Kidney epithelial cell (primary cell): ENCODE data around the gene PSMB5. TPM values are rescaled to one million over a fixed set of nuclear protein-coding genes. Genes with fewer than 3 reads are reported as not detected.
A peak's percentile ranks its signal among the peaks of the same experiment; 100 is the strongest.

ENCODE experiments used
- DNase-seq: peaks from one replicate; pipeline ENCODE4 v3.0.0-alpha.2; 2010; ENCODE audit warnings: low read depth
- H3K27me3 ChIP-seq: 2 replicates; pipeline ENCODE4 v1.6.0; 2011; ENCODE audit warnings: low read length; ENCODE audit not compliant: control insufficient read depth, insufficient read depth
- H3K36me3 ChIP-seq: 2 replicates; pipeline ENCODE4 v1.5.1; 2011; ENCODE audit warnings: low read length; ENCODE audit not compliant: control insufficient read depth, insufficient read depth
- H3K4me3 ChIP-seq: 2 replicates; pipeline ENCODE4 v1.5.1; 2011; ENCODE audit warnings: low read depth, mild to moderate bottlenecking, control low read depth, low read length
- CTCF ChIP-seq: IDR thresholded peaks from 2 replicates; pipeline ENCODE4 v1.5.1; 2011; ENCODE audit warnings: mild to moderate bottlenecking, moderate library complexity, low read length, control low read depth, inconsistent platforms; ENCODE audit not compliant: insufficient read depth, poor library complexity, severe bottlenecking
- total RNA-seq: library from RNA; depleted of rRNA; stranded (reverse); fragments of >200 nt; gene quantifications from 2 replicates; pipeline ENCODE4 v1.2.3, GENCODE V29; 2015

PSMB5 gene
- total RNA-seq: 199 and 244 TPM in 2 replicates

DNA sequence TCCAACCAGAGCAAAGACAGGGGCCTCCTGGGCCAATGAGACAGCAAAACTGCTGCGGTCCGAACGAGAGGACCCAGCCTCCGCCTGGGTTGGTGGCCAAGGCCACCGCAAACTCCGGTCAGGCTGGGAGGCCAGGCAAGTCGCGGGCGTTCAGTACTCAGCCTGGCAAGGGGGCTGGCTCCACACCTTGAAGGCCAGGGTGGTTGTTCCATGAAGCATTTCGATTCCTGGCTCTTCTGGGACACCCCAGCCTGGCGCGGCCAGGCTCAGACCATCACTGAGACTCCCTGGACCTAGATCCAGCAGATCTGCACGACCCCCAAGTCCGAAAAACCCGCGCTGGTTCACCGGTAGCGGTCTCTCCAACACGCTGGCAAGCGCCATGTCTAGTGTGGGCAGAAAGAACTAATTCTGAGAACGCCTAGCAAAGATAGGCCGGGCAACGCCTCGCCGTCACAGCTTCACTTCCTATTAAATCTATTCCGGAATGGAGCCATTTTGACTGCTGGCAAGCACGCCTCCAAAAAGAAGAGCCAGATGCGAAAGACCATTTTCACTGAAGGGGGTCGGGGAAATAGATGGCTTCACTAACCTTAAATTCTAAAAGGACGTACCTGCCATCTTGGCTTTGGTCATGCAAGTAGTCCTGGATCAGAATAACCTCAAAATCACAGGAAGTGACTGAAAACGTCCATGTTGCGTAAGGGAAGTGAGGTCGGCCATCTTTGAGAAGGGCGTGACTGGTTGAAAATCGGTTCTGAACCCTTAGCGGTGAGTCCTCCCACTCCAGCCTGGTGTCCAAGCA, at the start of gene PSMB5:
Gene PSMB5 (minus strand): TSS at position 403 of the 805 bp plus-strand sequence. CDS start 19 bp downstream, at position 384.
- peak; percentile 92 for DNase-seq
- no peak for TF ChIP-seq CTCF
- Histone ChIP-seq H3K4me3 (peak within 1 kb of the TSS; percentile 81), H3K27me3 (no peaks in the 10 kb centered on the region), H3K36me3 (peaks cover 3% of the 10 kb centered on the region)

DNA sequence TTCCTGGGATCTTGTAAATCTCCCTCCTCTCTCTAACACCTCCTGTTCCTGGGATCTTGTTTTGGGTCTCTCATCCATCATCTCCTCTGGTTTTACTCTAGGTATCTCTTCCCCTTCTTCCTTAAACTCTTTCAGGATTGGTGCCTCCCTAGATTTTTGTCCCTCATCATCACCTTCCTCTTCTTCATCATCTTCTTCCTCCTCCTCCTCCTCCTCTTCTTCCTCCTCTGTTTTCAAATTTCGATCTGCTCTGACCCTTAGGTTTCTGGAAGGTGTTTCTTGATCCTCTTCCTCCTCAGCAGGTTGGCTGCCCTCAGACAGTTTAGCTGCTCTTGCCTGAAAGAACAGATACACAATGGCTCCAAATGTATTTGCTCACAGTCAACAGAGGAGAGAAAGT, 45.8 kb upstream of the PSMB5 start:
- Histone ChIP-seq H3K36me3 (peaks cover 8% of the 10 kb centered on the region), H3K27me3 (no peaks in the 10 kb centered on the region), H3K4me3 (no peak overlapping the region)
- TF ChIP-seq CTCF: no peak
- DNase-seq: no peak

DNA sequence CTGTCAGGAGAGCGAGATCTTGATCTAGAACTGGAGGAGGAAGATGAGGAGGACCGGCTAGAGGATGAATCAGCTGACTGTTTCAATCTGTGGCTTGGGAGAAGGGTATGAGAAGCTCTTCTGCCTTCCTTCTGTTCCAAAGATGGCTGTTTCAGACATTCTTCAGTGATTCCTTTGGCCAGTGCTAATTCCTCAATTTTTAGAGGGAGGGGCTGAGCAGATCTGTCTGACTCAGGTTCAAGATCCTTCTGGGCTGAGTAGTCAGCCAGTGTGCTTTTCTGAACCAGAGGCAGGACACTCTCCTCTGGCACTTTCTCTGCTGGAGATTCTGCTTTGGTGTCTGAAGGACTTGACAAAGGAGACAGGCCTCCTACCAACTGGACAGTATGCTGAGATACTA, 45.0 kb upstream of the PSMB5 start:
- DNase-seq: no peak
- Histone ChIP-seq H3K36me3 (peaks cover 9% of the 10 kb centered on the region), H3K27me3 (no peaks in the 10 kb centered on the region), H3K4me3 (no peak overlapping the region)
- no peak for TF ChIP-seq CTCF

DNA sequence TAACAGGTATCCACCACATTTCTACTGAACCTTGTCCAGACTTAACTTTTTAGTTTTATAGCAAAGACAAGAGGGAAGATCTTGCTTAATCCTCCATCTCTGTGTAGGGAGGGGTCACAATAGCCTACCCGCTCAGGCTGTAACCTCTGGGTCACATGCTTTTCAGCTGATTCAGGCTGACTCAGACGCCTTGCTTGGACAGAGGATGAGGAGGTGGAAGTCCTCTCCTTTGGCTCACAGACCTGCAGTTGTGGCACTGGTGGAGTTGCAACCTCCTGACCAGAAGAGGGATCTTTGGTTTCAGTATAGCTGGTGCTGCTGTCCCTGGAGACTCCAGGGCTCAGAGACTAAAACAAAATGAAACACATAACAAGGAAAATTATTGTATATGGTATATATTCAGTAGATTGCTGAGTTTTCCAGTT, 44.0 kb upstream of the PSMB5 start:
- TF ChIP-seq CTCF: no peak
- Histone ChIP-seq H3K27me3 (no peaks in the 10 kb centered on the region), H3K4me3 (no peak overlapping the region), H3K36me3 (peaks cover 9% of the 10 kb centered on the region)
- DNase-seq: peak; percentile 88

DNA sequence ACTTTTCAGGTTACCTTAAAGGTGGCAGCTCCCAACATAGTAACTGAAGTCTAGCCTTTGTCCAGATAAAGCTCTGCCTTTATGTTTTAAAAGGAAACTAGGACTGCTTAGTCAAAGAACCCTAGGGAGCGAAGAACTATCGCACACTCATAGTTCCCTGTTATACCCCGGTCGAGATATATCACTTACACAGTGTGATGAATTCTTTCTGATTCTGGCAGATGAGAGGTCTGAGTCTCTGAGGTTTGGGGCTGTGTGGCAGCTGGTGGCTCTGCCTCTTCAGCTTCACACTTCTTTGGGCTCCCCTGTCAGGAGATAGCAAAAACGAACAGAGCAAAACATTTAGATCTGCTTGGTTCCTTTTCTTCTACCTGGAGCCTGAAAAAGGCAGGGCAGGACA, 43.3 kb upstream of the PSMB5 start:
- Histone ChIP-seq H3K27me3 (no peaks in the 10 kb centered on the region), H3K4me3 (no peak overlapping the region), H3K36me3 (peaks cover 9% of the 10 kb centered on the region)
- no peak for TF ChIP-seq CTCF
- no peak for DNase-seq

DNA sequence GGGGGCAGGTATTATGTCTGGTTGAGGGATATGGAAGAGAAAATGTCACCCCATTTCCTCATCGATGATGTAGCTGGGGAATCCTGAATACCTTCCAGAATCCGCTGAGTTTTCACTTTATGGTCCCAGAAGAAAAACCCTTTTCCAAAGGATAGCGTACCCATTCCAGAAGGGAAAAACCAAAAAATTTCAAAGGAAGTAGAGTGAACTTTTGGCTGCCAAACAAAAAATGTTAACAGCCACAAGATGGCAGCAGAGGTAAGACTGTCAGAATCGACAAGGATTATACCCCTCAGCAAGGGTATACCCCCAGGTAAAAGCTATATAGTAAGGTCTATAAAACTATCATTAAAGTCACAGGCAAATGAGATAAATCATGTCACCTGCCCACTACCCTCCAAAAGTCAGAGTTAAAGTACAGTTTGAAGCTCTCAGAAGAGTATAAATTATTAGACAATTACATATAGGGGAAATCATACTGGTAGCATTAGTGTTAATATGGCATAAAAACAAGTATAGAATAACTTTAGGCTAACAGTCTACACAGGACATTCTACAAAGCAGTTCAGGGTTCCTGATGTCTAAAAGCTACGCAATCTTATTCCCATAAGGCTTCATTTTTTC, 42.2 kb upstream of the PSMB5 start:
- H3K36me3 ChIP-seq: peaks cover 9% of the 10 kb centered on the region
- TF ChIP-seq CTCF: peak; percentile 55
- no peak overlapping the region for H3K4me3 ChIP-seq
- DNase-seq: no peak
- no peaks in the 10 kb centered on the region for H3K27me3 ChIP-seq
